ENCODE data around the gene SLC35F3. TPM values are rescaled to one million over a fixed set of nuclear protein-coding genes. Genes with fewer than 3 reads are reported as not detected.

The SLC35F3 gene
- total and polyA plus RNA-seq, 9 of the 15 experiments (the other 6 are each of a cell fraction or from before 2014, with no cell fraction given): 0.04 to 0.07 (median 0.04) TPM; not detected in 6

DNA sequence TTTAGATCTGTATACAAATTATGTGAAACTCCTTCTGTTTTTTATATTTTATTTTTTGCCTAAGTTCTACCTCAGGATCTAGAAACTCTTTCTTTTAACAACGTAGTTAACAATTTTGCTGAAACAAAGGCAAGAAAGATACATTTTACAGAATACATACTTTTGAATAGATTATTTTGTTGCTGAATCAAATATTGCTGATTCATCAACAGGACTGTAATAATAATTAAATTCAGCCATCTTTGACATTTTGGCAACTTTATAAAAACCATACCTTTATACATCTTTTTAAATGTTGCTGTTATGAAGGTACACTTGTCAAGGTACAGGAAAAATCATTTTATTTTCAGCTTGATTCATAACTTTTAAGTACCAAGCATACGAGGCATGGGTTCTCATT is 458.1 kb downstream of the SLC35F3 start (continued):
- TF ChIP-seq ZNF124 (CRISPR knock-in tag; IDR thresholded peaks at IDR 0.05) (no peak), MAFK (IDR thresholded peaks at IDR 0.05; ENCODE audit: low read length) (peak; percentile 61; the same call in 1 of the 2 replicates), ZNF316 (IDR thresholded peaks at IDR 0.05) (peak; percentile 96), NCOA6 (IDR thresholded peaks at IDR 0.05) (no peak), STAT5B (CRISPR knock-in tag; IDR thresholded peaks at IDR 0.05) (no peak), MCM2 (IDR thresholded peaks at IDR 0.05; ENCODE audit: low read depth) (no peak)

DNA sequence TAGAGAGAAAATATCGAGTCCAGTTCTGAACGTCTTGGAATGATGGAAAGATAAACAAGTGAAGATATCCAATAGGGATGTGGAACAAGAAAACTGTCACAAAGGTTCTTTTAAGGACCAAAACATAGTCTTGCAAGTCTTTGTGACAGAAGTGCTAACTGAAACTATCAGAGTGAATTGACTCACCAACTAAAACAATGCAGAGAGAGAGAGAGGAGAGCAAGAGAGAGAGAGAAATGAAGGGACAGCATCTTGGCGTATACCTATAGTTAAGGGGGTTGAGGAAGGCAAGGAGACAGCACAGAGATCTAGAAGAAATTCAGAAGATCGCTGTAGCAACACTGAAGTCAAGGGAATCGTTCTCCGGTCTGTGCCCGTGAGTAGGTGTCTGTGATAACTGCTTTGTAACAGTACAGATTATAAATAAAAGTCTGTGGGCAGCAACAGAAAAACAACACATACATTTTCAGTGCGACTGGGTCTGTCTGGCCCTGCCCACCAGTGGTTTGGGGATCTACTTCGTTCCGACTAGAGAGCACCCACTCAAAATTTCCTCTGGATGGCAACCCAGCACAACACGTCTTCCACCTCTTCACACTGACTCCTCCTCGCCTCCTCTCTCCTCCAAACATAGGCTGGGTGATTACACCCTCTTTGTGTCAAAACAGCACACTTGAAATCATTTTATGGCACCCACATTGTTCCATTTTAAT is 464.0 kb downstream of the SLC35F3 start:
- FAIRE-seq (no peak), ATAC-seq (peak; percentile 9), DNase-seq (ENCODE audit: extremely low read depth in 1 of 4, low spot score in 3 of 4) (peak in 2 of 4 experiments; percentile 32 to 48)
- 44% methylated on average over 12 of the region's 12 CpGs for whole genome bisulfite sequencing (ENCODE audit: insufficient coverage, low coverage, missing lambda C conversion rate)
- Histone ChIP-seq H3K36me3 (ENCODE audit: control insufficient read depth, insufficient read depth, low read length) (no peaks in the 10 kb centered on the region; the same call in 2 of the 3 replicates), H3K4me2 (ENCODE audit: insufficient read depth, low read length) (peak overlapping the region; percentile 2; the same call in 1 of the 2 replicates), H3K27ac (ENCODE audit: extremely low read depth, low read depth, low read length) (no peak overlapping the region), H2AFZ (ENCODE audit: low read depth, low read length) (peak overlapping the region; percentile 90), H3K79me2 (ENCODE audit: control insufficient read depth, insufficient read depth, low read length) (peaks cover 20% of the 10 kb centered on the region), H3K4me1 (replicated peaks in 1 of 2; ENCODE audit: control insufficient read depth in 2 of 2, insufficient read depth in 2 of 2, low read length in 2 of 2) (peaks cover 5 to 28% of the 10 kb centered on the region in 2 experiments), H3K27me3 (ENCODE audit: control insufficient read depth in 2 of 2, insufficient read depth in 2 of 2, low read length in 2 of 2) (no peaks in the 10 kb centered on the region), H3K9ac (ENCODE audit: insufficient read depth in 1 of 2, low read depth in 2 of 2, low read length in 2 of 2) (no peak overlapping the region; a peak in 2 of 4 replicates), H3K9me1 (ENCODE audit: control insufficient read depth, insufficient read depth, low read length) (no peaks in the 10 kb centered on the region), H3K9me3 (replicated peaks; ENCODE audit: control insufficient read depth, insufficient read depth, low read depth, low read length) (no peaks in the 10 kb centered on the region), H3K4me3 (no peak overlapping the region), H4K20me1 (replicated peaks; ENCODE audit: control insufficient read depth, insufficient read depth, low read length) (no peaks in the 10 kb centered on the region)
- ChIA-PET CTCF (ENCODE audit: low intra/inter-chr PET ratio) (interaction anchor here (0.7 kb wide), 1 partner anchor 723 kb away, joined by 3 read pairs; no protein-coding TSS in a partner anchor), POLR2A (no interaction called here)
- BruUV-seq (replicated peaks): no TSS peak
- in situ Hi-C loops (cut with MboI): no loop called here
- intact Hi-C loops (cut with micrococcal nuclease): no loop called here
- TF ChIP-seq ASH1L (IDR thresholded peaks at IDR 0.05; ENCODE audit: borderline replicate concordance, low read depth, partially characterized antibody) (no peak), POU5F1 (IDR thresholded peaks at IDR 0.05; ENCODE audit: borderline replicate concordance, low read depth, low read length, partially characterized antibody) (peak; percentile 19), CCNT2 (IDR thresholded peaks at IDR 0.05; ENCODE audit: borderline replicate concordance, extremely low read depth, insufficient read length, low read depth, low read length) (no peak), MAFG (tag; conservative IDR thresholded peaks at IDR 0.05) (no peak), RCOR1 (IDR thresholded peaks at IDR 0.05; ENCODE audit: borderline replicate concordance in 1 of 2, low read depth in 2 of 2, low read length in 2 of 2) (no peak), HDAC1 (IDR thresholded peaks at IDR 0.05) (0 out of 4 replicates have a peak, but pooled peaks of 1 of the 2 experiments have one; percentile 20), PHF20 (IDR thresholded peaks at IDR 0.05; ENCODE audit: partially characterized antibody) (peak; percentile 25)
- TF ChIP-seq, protein P1, sequence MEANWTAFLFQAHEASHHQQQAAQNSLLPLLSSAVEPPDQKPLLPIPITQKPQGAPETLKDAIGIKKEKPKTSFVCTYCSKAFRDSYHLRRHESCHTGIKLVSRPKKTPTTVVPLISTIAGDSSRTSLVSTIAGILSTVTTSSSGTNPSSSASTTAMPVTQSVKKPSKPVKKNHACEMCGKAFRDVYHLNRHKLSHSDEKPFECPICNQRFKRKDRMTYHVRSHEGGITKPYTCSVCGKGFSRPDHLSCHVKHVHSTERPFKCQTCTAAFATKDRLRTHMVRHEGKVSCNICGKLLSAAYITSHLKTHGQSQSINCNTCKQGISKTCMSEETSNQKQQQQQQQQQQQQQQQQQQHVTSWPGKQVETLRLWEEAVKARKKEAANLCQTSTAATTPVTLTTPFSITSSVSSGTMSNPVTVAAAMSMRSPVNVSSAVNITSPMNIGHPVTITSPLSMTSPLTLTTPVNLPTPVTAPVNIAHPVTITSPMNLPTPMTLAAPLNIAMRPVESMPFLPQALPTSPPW (CRISPR knock-in tag; IDR thresholded peaks at IDR 0.05): no peak
- TF ChIP-seq, protein P2, sequence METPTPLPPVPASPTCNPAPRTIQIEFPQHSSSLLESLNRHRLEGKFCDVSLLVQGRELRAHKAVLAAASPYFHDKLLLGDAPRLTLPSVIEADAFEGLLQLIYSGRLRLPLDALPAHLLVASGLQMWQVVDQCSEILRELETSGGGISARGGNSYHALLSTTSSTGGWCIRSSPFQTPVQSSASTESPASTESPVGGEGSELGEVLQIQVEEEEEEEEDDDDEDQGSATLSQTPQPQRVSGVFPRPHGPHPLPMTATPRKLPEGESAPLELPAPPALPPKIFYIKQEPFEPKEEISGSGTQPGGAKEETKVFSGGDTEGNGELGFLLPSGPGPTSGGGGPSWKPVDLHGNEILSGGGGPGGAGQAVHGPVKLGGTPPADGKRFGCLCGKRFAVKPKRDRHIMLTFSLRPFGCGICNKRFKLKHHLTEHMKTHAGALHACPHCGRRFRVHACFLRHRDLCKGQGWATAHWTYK (CRISPR knock-in tag; IDR thresholded peaks at IDR 0.05): no peak
- TF ChIP-seq, protein P3, sequence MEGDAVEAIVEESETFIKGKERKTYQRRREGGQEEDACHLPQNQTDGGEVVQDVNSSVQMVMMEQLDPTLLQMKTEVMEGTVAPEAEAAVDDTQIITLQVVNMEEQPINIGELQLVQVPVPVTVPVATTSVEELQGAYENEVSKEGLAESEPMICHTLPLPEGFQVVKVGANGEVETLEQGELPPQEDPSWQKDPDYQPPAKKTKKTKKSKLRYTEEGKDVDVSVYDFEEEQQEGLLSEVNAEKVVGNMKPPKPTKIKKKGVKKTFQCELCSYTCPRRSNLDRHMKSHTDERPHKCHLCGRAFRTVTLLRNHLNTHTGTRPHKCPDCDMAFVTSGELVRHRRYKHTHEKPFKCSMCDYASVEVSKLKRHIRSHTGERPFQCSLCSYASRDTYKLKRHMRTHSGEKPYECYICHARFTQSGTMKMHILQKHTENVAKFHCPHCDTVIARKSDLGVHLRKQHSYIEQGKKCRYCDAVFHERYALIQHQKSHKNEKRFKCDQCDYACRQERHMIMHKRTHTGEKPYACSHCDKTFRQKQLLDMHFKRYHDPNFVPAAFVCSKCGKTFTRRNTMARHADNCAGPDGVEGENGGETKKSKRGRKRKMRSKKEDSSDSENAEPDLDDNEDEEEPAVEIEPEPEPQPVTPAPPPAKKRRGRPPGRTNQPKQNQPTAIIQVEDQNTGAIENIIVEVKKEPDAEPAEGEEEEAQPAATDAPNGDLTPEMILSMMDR (IDR thresholded peaks at IDR 0.05 in 2 of 3, conservative IDR thresholded peaks at IDR 0.05 in 1 of 3; ENCODE audit: insufficient read depth in 2 of 3, low read depth in 1 of 3, low read length in 3 of 3): peak; percentile 22 to 35 (median 30); a peak in 3 of 6 replicates

Data from K562 (cell line).